H9 (cell line): Measurements from ENCODE around the gene CDK5. TPM values are rescaled to one million over a fixed set of nuclear protein-coding genes. Genes with fewer than 3 reads are reported as not detected.

ENCODE experiments used
- DNase-seq: peaks from one replicate; pipeline ENCODE4 v3.0.0-alpha.2; 2017
- H2AFZ ChIP-seq: one replicate; pipeline ENCODE4 v1.6.1; 2013; ENCODE audit warnings: mild to moderate bottlenecking, low read length, control low read depth, moderate library complexity
- H2AK5ac ChIP-seq: 2 replicates; pipeline ENCODE4 v1.6.1; 2013; ENCODE audit warnings: low read length, control low read depth, mixed read lengths; ENCODE audit not compliant: insufficient read length
- H2BK120ac ChIP-seq: one replicate; pipeline ENCODE4 v1.6.1; 2013; ENCODE audit warnings: low read depth, mild to moderate bottlenecking, low read length, control low read depth, inconsistent platforms; ENCODE audit not compliant: poor library complexity, severe bottlenecking
- H2BK12ac ChIP-seq: 2 replicates; pipeline ENCODE4 v1.6.1; 2013; ENCODE audit warnings: low read length, control low read depth, mixed read lengths, low read depth; ENCODE audit not compliant: insufficient read length
- H2BK15ac ChIP-seq: 2 replicates; pipeline ENCODE4 v1.6.1; 2013; ENCODE audit warnings: low read depth, low read length, control low read depth
- H2BK20ac ChIP-seq: one replicate; pipeline ENCODE4 v1.6.1; 2013; ENCODE audit warnings: low read depth, mild to moderate bottlenecking, low read length, control low read depth, inconsistent platforms; ENCODE audit not compliant: poor library complexity, severe bottlenecking
- H2BK5ac ChIP-seq: 2 replicates; pipeline ENCODE4 v1.6.1; 2013; ENCODE audit warnings: low read length, control low read depth, mixed read lengths; ENCODE audit not compliant: insufficient read length
- H3K14ac ChIP-seq: 2 replicates; pipeline ENCODE4 v1.6.1; 2013; ENCODE audit warnings: low read length, control low read depth; ENCODE audit not compliant: insufficient read depth
- H3K18ac ChIP-seq: 2 replicates; pipeline ENCODE4 v1.6.1; 2013; ENCODE audit warnings: low read depth, mild to moderate bottlenecking, mixed read lengths, low read length, control low read depth; ENCODE audit not compliant: insufficient read length
- H3K23ac ChIP-seq: 2 replicates; pipeline ENCODE4 v1.6.1; 2013; ENCODE audit warnings: low read length, control low read depth, mixed read lengths, low read depth; ENCODE audit not compliant: insufficient read length
- H3K23me2 ChIP-seq: 2 replicates; pipeline ENCODE4 v1.6.1; 2013; ENCODE audit warnings: low read depth, mild to moderate bottlenecking, mixed read lengths, low read length, control low read depth; ENCODE audit not compliant: insufficient read length, poor library complexity, severe bottlenecking
- H3K27ac ChIP-seq: 2 replicates; pipeline ENCODE4 v1.5.1; 2013; ENCODE audit warnings: low read length, control low read depth, mixed read lengths, low read depth; ENCODE audit not compliant: insufficient read length
- H3K27me3 ChIP-seq: 2 replicates; pipeline ENCODE4 v1.6.1; 2013; ENCODE audit warnings: low read length, control low read depth, inconsistent platforms; ENCODE audit not compliant: insufficient read depth
- H3K4ac ChIP-seq: 2 replicates; pipeline ENCODE4 v1.6.1; 2013; ENCODE audit warnings: low read depth, mild to moderate bottlenecking, control low read depth, inconsistent platforms, low read length, moderate library complexity
- H3K4me1 ChIP-seq: 2 replicates; pipeline ENCODE4 v1.6.1; 2013; ENCODE audit warnings: low read length, control low read depth, inconsistent platforms; ENCODE audit not compliant: insufficient read depth
- H3K4me2 ChIP-seq: 2 replicates; pipeline ENCODE4 v1.6.1; 2013; ENCODE audit warnings: low read length, control low read depth, mixed read lengths; ENCODE audit not compliant: insufficient read length, insufficient read depth
- H3K56ac ChIP-seq: 2 replicates; pipeline ENCODE4 v1.6.1; 2013; ENCODE audit warnings: low read depth, mild to moderate bottlenecking, mixed read lengths, low read length, control low read depth; ENCODE audit not compliant: insufficient read length
- H3K79me1 ChIP-seq: 2 replicates; pipeline ENCODE4 v1.6.1; 2013; ENCODE audit warnings: low read depth, mild to moderate bottlenecking, moderate library complexity, low read length, control low read depth, inconsistent platforms; ENCODE audit not compliant: insufficient read depth, poor library complexity, severe bottlenecking
- H3K79me2 ChIP-seq: 2 replicates; pipeline ENCODE4 v1.6.1; 2013; ENCODE audit warnings: low read length, control low read depth, inconsistent platforms; ENCODE audit not compliant: insufficient read depth
- H3K9ac ChIP-seq: 2 replicates; pipeline ENCODE4 v1.6.1; 2013; ENCODE audit warnings: low read length, control low read depth, mixed read lengths; ENCODE audit not compliant: insufficient read length; ENCODE audit errors: extremely low read depth
- H3K9me3 ChIP-seq: one replicate; pipeline ENCODE4 v1.6.1; 2013; ENCODE audit warnings: low read depth, low read length, inconsistent platforms; ENCODE audit not compliant: control insufficient read depth
- H3T11ph ChIP-seq: one replicate; pipeline ENCODE4 v1.6.1; 2013; ENCODE audit warnings: mild to moderate bottlenecking, low read length, control low read depth, inconsistent platforms
- H4K20me1 ChIP-seq: one replicate; pipeline ENCODE4 v1.6.1; 2013; ENCODE audit not compliant: control insufficient read depth, insufficient read length, insufficient read depth
- H4K5ac ChIP-seq: 2 replicates; pipeline ENCODE4 v1.6.1; 2013; ENCODE audit warnings: low read depth, mild to moderate bottlenecking, mixed read lengths, low read length, control low read depth; ENCODE audit not compliant: insufficient read length
- H4K8ac ChIP-seq: replicated peaks from 2 replicates; pipeline ENCODE4 v1.6.1; 2013; ENCODE audit warnings: low read length, control low read depth, mixed read lengths, low read depth; ENCODE audit not compliant: insufficient read length
- H4K91ac ChIP-seq: 2 replicates; pipeline ENCODE4 v1.6.1; 2013; ENCODE audit warnings: low read depth, mild to moderate bottlenecking, moderate library complexity, mixed read lengths, low read length, control low read depth; ENCODE audit not compliant: insufficient read length
- H3K27ac Mint-ChIP-seq, 3 experiments: 2 replicates in 2 of 3; 3 replicates in 1 of 3; pipeline ENCODE4 v1.8.0; 2020 to 2021; ENCODE audit warnings: mixed read lengths in 3 of 3, mild to moderate bottlenecking in 1 of 3, moderate library complexity in 1 of 3
- H3K27me3 Mint-ChIP-seq: 2 replicates; pipeline ENCODE4 v1.8.0; 2021; ENCODE audit warnings: low read depth, mild to moderate bottlenecking, moderate library complexity, mixed read lengths
- H3K36me3 Mint-ChIP-seq, 3 experiments: 2 replicates in 2 of 3; 3 replicates in 1 of 3; pipeline ENCODE4 v1.8.0; 2020 to 2021; ENCODE audit warnings: low read depth in 3 of 3, mixed read lengths in 3 of 3; ENCODE audit not compliant: insufficient read depth in 1 of 3
- H3K4me1 Mint-ChIP-seq, 2 experiments: 2 replicates each; pipeline ENCODE4 v1.8.0; 2020; ENCODE audit warnings: mixed read lengths in 2 of 2
- H3K4me3 Mint-ChIP-seq, 2 experiments: 2 replicates in 1 of 2; 3 replicates in 1 of 2; pipeline ENCODE4 v1.8.0; 2020 to 2021; ENCODE audit warnings: mild to moderate bottlenecking in 2 of 2, mixed read lengths in 2 of 2, moderate library complexity in 1 of 2
- H3K9me3 Mint-ChIP-seq, 2 experiments: 2 replicates in 1 of 2; 3 replicates in 1 of 2; pipeline ENCODE4 v1.8.0; 2020; ENCODE audit warnings: mild to moderate bottlenecking in 2 of 2, mixed read lengths in 2 of 2, moderate library complexity in 1 of 2
- WGBS: extraction: QIAGEN DNeasy Blood & Tissue Kit; methylation state at CpG from one replicate; pipeline ENCODE4 v1.1.7; 2013; ENCODE audit warnings: missing lambda C conversion rate, low lambda C conversion rate, mixed read lengths; ENCODE audit not compliant: insufficient read length; ENCODE audit errors: extremely low coverage; 5-methylcytosine and 5-hydroxymethylcytosine counted together
- total RNA-seq: library from RNA; stranded (reverse); gene quantifications from 2 replicates; pipeline ENCODE4 v1.2.1, GENCODE V29; 2021
- TF ChIP-seq, protein P1 (sequence below): fragments of 200-600 bp; sonication (generic); conservative IDR thresholded peaks from 3 replicates; pipeline ENCODE4 v1.8.0; 2021; ENCODE audit warnings: antibody characterized with exemption, mild to moderate bottlenecking

CDK5 gene
- total RNA-seq, 1 experiment from 2014 or later = 19.9 TPM

DNA sequence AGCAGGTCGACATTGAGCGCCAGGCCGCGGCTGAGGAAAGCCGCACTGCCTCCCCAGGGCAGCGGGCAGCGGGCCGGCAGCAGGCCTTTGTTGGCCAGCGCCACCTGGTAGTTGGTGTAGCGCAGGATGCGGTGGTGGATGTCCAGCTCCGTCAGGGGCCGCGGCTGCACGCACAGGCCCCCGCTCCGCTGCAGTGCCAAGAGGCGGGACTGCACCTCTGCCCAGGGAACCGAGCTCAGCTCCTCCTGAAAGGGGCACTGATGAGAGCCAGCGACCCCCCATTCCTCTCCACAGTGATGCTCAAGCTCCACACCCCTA lies 38.6 kb downstream of the CDK5 start:
- Histone ChIP-seq H3K9ac (no peak overlapping the region), H3K27me3 (peaks cover 6% of the 10 kb centered on the region; the same call in 1 of the 2 replicates), H3K14ac (0 out of 2 replicates have a peak overlapping the region, but pooled peaks have one; percentile 7), H2BK12ac (no peak overlapping the region), H4K5ac (no peak overlapping the region), H3K18ac (no peak overlapping the region), H3K79me2 (no peaks in the 10 kb centered on the region), H3K27ac (no peak overlapping the region), H3K23ac (no peak overlapping the region), H3T11ph (no peak overlapping the region), H3K79me1 (no peaks in the 10 kb centered on the region), H3K4me2 (no peak overlapping the region), H2AK5ac (no peak overlapping the region), H3K56ac (no peak overlapping the region), H4K8ac (no peak overlapping the region), H3K9me3 (no peaks in the 10 kb centered on the region), H2AFZ (no peak overlapping the region), H3K23me2 (peaks cover 3% of the 10 kb centered on the region), H4K20me1 (no peaks in the 10 kb centered on the region), H2BK5ac (no peak overlapping the region), H4K91ac (no peak overlapping the region), H2BK120ac (no peak overlapping the region), H3K4me1 (peaks cover 6% of the 10 kb centered on the region; the same call in 1 of the 2 replicates), H2BK20ac (no peak overlapping the region), H2BK15ac (no peak overlapping the region), H3K4ac (no peak overlapping the region)
- H3K27ac Mint-ChIP-seq = no peak overlapping the region
- H3K27me3 Mint-ChIP-seq = peaks cover 79% of the 10 kb centered on the region
- peak overlapping the region in 1 of 2 experiments; percentile 30; a peak in 2 of 5 replicates for H3K4me3 Mint-ChIP-seq
- TF ChIP-seq, protein P1, sequence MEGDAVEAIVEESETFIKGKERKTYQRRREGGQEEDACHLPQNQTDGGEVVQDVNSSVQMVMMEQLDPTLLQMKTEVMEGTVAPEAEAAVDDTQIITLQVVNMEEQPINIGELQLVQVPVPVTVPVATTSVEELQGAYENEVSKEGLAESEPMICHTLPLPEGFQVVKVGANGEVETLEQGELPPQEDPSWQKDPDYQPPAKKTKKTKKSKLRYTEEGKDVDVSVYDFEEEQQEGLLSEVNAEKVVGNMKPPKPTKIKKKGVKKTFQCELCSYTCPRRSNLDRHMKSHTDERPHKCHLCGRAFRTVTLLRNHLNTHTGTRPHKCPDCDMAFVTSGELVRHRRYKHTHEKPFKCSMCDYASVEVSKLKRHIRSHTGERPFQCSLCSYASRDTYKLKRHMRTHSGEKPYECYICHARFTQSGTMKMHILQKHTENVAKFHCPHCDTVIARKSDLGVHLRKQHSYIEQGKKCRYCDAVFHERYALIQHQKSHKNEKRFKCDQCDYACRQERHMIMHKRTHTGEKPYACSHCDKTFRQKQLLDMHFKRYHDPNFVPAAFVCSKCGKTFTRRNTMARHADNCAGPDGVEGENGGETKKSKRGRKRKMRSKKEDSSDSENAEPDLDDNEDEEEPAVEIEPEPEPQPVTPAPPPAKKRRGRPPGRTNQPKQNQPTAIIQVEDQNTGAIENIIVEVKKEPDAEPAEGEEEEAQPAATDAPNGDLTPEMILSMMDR = no peak
- H3K9me3 Mint-ChIP-seq = peaks cover 0 to 9% of the 10 kb centered on the region in 2 experiments; a peak in 2 of 5 replicates
- H3K36me3 Mint-ChIP-seq = peaks cover 2 to 6% (median 6%) of the 10 kb centered on the region in 3 experiments; a peak in 6 of 7 replicates
- no peak for DNase-seq
- WGBS = no CpG with 5 or more reads among the region's 20 CpGs
- peaks cover 20 to 44% of the 10 kb centered on the region in 2 experiments for H3K4me1 Mint-ChIP-seq
